Neuronal stem cell (in vitro differentiated cells): ENCODE measurements around the gene PRDX2. TPM values are rescaled to one million over a fixed set of nuclear protein-coding genes. Genes with fewer than 3 reads are reported as not detected.

Experiments
- DNase-seq: peaks from one replicate; pipeline ENCODE4 v3.0.0-alpha.2; 2013; ENCODE audit warnings: low spot score
- H2AFZ ChIP-seq: one replicate; pipeline ENCODE4 v1.6.1; 2013; ENCODE audit warnings: mild to moderate bottlenecking, low read length, inconsistent platforms
- H2AK5ac ChIP-seq: 2 replicates; pipeline ENCODE4 v1.6.1; 2013; ENCODE audit warnings: low read depth, mild to moderate bottlenecking, inconsistent platforms, low read length, moderate library complexity, mixed read lengths
- H2BK120ac ChIP-seq: 2 replicates; pipeline ENCODE4 v1.6.1; 2013; ENCODE audit warnings: low read depth, mild to moderate bottlenecking, inconsistent platforms, low read length, moderate library complexity, mixed read lengths
- H2BK12ac ChIP-seq: one replicate; pipeline ENCODE4 v1.6.1; 2013; ENCODE audit warnings: low read length, inconsistent platforms
- H2BK15ac ChIP-seq: 2 replicates; pipeline ENCODE4 v1.6.1; 2013; ENCODE audit warnings: mild to moderate bottlenecking, low read length, inconsistent platforms, mixed read lengths
- H2BK5ac ChIP-seq: one replicate; pipeline ENCODE4 v1.6.1; 2013; ENCODE audit warnings: inconsistent platforms, mild to moderate bottlenecking, low read length, moderate library complexity
- H3K14ac ChIP-seq: one replicate; pipeline ENCODE4 v1.6.1; 2013; ENCODE audit warnings: low read length, inconsistent platforms
- H3K18ac ChIP-seq: 2 replicates; pipeline ENCODE4 v1.6.1; 2013; ENCODE audit warnings: low read length, inconsistent platforms
- H3K23ac ChIP-seq: 2 replicates; pipeline ENCODE4 v1.6.1; 2013; ENCODE audit warnings: low read depth, mild to moderate bottlenecking, mixed read lengths, low read length, inconsistent platforms; ENCODE audit not compliant: poor library complexity
- H3K27ac ChIP-seq: replicated peaks from 3 replicates; pipeline ENCODE4 v1.5.1; 2013; ENCODE audit warnings: low read length, inconsistent platforms
- H3K27me3 ChIP-seq, 3 experiments: 2 replicates each; pipeline ENCODE4 v1.6.1; 2013; ENCODE audit warnings: low read length in 3 of 3, mild to moderate bottlenecking in 2 of 3, inconsistent platforms in 1 of 3, low read depth in 1 of 3, mixed read lengths in 1 of 3, moderate library complexity in 1 of 3; ENCODE audit not compliant: control insufficient read depth in 3 of 3, insufficient read depth in 3 of 3
- H3K36me3 ChIP-seq, 2 donors: replicated peaks in 1 of 2; 2 replicates each; pipeline ENCODE4 v1.6.1; 2013; ENCODE audit warnings: low read length in 2 of 2; ENCODE audit not compliant: control insufficient read depth in 2 of 2, insufficient read depth in 2 of 2
- H3K4ac ChIP-seq: 2 replicates; pipeline ENCODE4 v1.6.1; 2013; ENCODE audit warnings: inconsistent platforms, mild to moderate bottlenecking, low read length, moderate library complexity
- H3K4me1 ChIP-seq, 2 donors: 1 replicate in 1 of 2; 2 replicates in 1 of 2; pipeline ENCODE4 v1.6.1; 2013; ENCODE audit warnings: low read length in 2 of 2, low read depth in 1 of 2; ENCODE audit not compliant: control insufficient read depth in 2 of 2, insufficient read depth in 1 of 2
- H3K4me2 ChIP-seq: one replicate; pipeline ENCODE4 v1.6.1; 2013; ENCODE audit warnings: mild to moderate bottlenecking, low read length, inconsistent platforms; ENCODE audit not compliant: insufficient read depth, poor library complexity, severe bottlenecking
- H3K4me3 ChIP-seq, 2 donors: 2 replicates each; pipeline ENCODE4 v1.5.1; 2013; ENCODE audit warnings: low read length in 2 of 2, mild to moderate bottlenecking in 2 of 2, inconsistent platforms in 1 of 2, moderate library complexity in 1 of 2
- H3K79me1 ChIP-seq: one replicate; pipeline ENCODE4 v1.6.1; 2013; ENCODE audit warnings: low read depth, mild to moderate bottlenecking, inconsistent platforms, low read length, moderate library complexity
- H3K9ac ChIP-seq: one replicate; pipeline ENCODE4 v1.6.1; 2013; ENCODE audit warnings: mild to moderate bottlenecking, low read depth, low read length, inconsistent platforms; ENCODE audit not compliant: poor library complexity
- H3K9me3 ChIP-seq, 2 donors: replicated peaks in 1 of 2; 2 replicates each; pipeline versions ENCODE3 to v1.6.1; 2013; ENCODE audit warnings: low read length in 2 of 2, mild to moderate bottlenecking in 2 of 2, inconsistent platforms in 1 of 2, low read depth in 1 of 2, mixed read lengths in 1 of 2, moderate library complexity in 1 of 2; ENCODE audit not compliant: control insufficient read depth in 2 of 2, insufficient read depth in 1 of 2
- H4K8ac ChIP-seq: one replicate; pipeline ENCODE4 v1.6.1; 2013; ENCODE audit warnings: low read depth, mild to moderate bottlenecking, inconsistent platforms, low read length, moderate library complexity
- H4K91ac ChIP-seq: one replicate; pipeline ENCODE4 v1.6.1; 2013; ENCODE audit warnings: low read length, low read depth, mild to moderate bottlenecking, inconsistent platforms; ENCODE audit not compliant: poor library complexity
- WGBS, 2 donors: extraction: QIAGEN DNeasy Blood & Tissue Kit; methylation state at CpG; one replicate each; pipeline ENCODE4 v1.1.7; 2013; ENCODE audit warnings: missing lambda C conversion rate in 2 of 2, mixed read lengths in 1 of 2; ENCODE audit not compliant: insufficient read length in 2 of 2, insufficient replicate concordance in 1 of 2; ENCODE audit errors: extremely low coverage in 2 of 2; 5-methylcytosine and 5-hydroxymethylcytosine counted together
- small RNA-seq: library from polyadenylated mRNA; stranded (forward); fragments of <200 nt; extraction: miRNeasy Mini kit (QIAGEN cat#:217004); gene quantifications from one replicate; pipeline ENCODE3, GENCODE V24; 2013; ENCODE audit not compliant: insufficient read depth

The PRDX2 gene

GRCh38 chr19:12749938-12750521 lies 51.6 kb downstream of the PRDX2 start:
- no CpG with 5 or more reads among the region's 24 CpGs for WGBS, 2 donors
- no peak overlapping the region for H2BK15ac ChIP-seq
- no peak overlapping the region for H2BK5ac ChIP-seq

DNA sequence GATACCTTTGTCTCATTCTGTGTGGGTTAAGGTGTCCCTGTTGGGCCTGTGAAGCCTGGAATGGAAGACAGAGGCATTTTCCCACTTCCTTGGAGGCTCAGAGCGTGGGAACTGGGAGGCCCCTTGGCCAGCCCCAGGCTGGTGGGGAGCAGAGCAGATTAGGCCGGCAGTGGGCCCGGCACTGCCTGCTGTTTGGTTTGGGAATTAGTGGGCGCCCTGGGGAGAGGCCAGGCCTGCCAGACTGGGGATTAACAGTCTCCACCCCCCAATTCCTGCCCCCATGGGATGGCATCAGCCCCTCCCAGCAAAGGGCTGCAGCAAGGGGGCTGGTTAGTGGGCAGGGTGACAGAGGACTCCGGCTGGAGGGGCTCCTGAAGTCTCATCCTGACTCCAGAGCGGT lies 53.1 kb downstream of the PRDX2 start:
- Histone ChIP-seq H2BK12ac (no peak overlapping the region), H3K4me2 (no peak overlapping the region), H3K79me1 (peaks cover 7% of the 10 kb centered on the region), H4K8ac (no peak overlapping the region), H3K4me1 (no peaks in the 10 kb centered on the region), H3K4me3 (no peak overlapping the region), H2BK5ac (no peak overlapping the region), H3K9me3 (peaks cover 4% of the 10 kb centered on the region in 2 donors), H3K9ac (no peak overlapping the region), H2BK15ac (no peak overlapping the region), H3K18ac (no peak overlapping the region), H3K14ac (no peak overlapping the region), H3K23ac (no peak overlapping the region), H4K91ac (no peak overlapping the region), H2AK5ac (no peak overlapping the region), H3K27ac (no peak overlapping the region), H3K27me3 (peaks cover 0 to 33% (median 29%) of the 10 kb centered on the region in 3 experiments), H2AFZ (no peak overlapping the region), H3K36me3 (peaks cover 30 to 36% of the 10 kb centered on the region in 2 donors), H2BK120ac (no peak overlapping the region), H3K4ac (no peak overlapping the region)
- DNase-seq, result no peak
- no CpG with 5 or more reads among the region's 6 CpGs for WGBS, 2 donors

More at GRCh38 chr19:12749938-12750521, 51.6 kb downstream of the PRDX2 start:
- H4K8ac ChIP-seq, result no peak overlapping the region
- H3K27me3 ChIP-seq, result peaks cover 0 to 36% (median 29%) of the 10 kb centered on the region in 3 experiments
- no peak overlapping the region for H3K18ac ChIP-seq
- no peak overlapping the region for H4K91ac ChIP-seq
- H3K79me1 ChIP-seq, result peaks cover 7% of the 10 kb centered on the region
- H3K4me1 ChIP-seq, result no peaks in the 10 kb centered on the region
- no peak overlapping the region for H2AFZ ChIP-seq
- peaks cover 4% of the 10 kb centered on the region in 2 donors for H3K9me3 ChIP-seq
- no peak overlapping the region for H3K14ac ChIP-seq
- no peak for DNase-seq
- H2BK12ac ChIP-seq, result no peak overlapping the region
- H3K23ac ChIP-seq, result peak overlapping the region; percentile 14
- no peak overlapping the region for H3K4me2 ChIP-seq
- no peak overlapping the region for H2AK5ac ChIP-seq
- H3K9ac ChIP-seq, result no peak overlapping the region
- H3K4ac ChIP-seq, result no peak overlapping the region
- peaks cover 24 to 29% of the 10 kb centered on the region in 2 donors for H3K36me3 ChIP-seq
- H3K4me3 ChIP-seq, result no peak overlapping the region
- H3K27ac ChIP-seq, result no peak overlapping the region
- H2BK120ac ChIP-seq, result no peak overlapping the region

Small RNA genes within 50 kb of the gene (small RNA-seq; reads per million reads assigned to genes)
- gene MIR5684, result not detected
